LoVo (cell line): ENCODE measurements around the gene RAMP1.

Source experiments
- DNase-seq: peaks from one replicate; pipeline ENCODE4 v3.0.0-alpha.2; 2016; ENCODE audit warnings: low spot score

Gene RAMP1

DNA sequence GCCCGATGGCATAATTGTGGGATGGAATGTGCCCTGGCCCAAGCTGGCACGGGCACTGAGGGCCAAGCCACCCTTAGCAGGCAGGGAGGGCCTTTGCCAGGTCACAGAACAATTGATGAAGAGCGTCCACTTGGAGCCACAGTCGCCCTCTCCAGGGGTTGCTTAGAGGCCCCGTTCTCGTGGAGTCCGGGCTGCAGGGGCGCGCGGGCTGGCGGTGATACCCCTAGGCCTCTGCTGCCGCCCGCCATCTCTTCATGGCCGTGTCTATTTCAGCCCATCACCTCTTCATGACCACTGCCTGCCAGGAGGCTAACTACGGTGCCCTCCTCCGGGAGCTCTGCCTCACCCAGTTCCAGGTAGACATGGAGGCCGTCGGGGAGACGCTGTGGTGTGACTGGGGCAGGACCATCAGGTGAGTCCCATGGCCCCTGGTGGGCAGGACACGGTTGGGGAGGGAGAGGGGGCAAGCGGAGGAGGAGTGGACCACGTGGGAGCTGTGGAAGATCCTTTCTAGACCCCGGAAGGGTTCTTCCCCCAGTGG, 17.6 kb downstream of the RAMP1 start:
- DNase-seq: no peak

DNA sequence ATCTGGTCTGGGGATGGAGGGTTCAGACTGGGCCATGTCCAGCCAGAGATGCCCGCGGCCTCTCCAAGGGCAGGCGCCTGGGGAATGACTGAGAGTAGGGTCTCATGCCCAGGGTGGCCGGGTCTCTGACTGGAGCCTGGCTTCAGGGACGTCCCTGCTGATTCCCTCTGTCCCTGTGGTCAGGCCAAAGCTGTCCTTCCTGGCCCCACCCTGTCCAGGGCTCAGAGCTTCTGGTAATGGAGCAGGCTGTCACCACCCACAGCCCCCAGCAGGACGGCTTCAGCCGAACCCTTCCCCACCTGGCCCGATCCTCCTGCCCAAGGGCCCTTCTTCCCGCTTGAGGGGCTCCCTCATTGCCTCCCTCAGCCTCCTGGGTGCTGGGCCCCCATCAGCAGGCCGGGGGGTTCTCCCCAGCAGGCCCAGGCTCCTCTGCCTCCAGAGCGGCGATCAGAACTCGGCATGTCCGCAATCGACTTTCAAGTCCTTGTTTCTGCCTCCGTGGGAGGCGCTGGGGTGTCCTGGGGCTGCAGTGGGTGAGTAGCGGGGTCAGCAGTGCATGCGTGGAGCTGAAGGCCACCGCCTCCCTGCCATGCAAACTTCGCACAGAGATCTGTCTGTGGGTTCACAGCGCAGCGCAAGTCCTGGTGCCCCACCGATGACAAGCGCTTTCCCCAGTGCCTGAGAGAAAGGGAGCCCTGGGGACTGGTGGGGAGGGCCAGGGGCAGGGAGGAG, 18.3 kb downstream of the RAMP1 start:
- no peak for DNase-seq

DNA sequence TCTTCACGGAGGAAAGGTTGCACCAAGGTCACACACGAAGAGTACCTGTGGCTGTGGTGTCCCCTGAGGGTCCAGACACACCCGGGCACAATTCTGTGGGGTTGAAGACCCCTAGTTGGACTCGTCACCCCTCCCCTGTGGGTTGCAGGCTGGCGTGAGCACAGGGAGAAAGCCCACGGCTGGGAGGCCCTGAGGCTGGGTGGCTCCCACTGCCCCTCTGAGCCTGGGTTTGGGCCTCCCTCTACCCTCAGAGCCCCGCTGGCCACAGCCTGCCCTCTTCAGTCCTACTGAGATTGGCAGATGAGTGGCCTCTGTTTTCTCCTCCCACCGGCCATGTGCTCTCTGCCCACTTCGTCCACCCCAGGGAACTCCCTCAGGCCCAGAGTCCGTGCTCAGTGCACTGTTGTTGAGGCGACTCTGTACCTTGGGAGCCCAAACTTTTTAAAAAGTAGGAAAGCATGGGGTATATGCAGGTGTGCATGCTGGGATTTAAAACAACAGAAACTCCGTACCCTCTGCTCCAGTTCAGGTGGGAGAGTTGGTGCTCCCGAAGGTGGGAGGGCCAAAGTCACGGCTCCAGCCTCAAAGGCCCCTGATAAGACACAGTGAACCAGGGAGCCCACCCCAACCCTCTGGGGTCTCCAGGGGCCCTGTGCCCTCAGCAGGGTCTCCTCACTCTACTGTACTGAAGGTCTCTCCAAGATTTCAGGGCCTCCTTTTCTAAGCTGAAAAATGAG, 19.1 kb downstream of the RAMP1 start:
- DNase-seq: no peak

DNA sequence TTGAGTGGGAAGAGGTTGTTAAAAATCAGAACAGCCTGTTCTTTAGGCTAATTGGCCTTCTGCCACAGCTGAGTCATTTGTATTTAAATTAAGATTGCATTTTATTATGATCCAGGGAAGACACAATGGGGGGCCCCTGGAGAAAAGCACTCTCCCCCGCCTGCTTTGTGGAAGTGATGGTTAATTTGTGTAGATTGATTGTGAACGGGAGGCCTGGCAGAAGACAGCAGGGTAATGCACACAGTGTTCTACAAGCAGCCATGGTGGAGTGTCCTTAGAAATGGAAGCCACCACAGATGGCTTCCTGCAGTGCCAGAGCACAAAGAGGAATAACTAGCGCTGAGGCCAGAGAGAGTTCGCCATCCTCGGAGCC, 19.6 kb downstream of the RAMP1 start:
- DNase-seq: no peak

DNA sequence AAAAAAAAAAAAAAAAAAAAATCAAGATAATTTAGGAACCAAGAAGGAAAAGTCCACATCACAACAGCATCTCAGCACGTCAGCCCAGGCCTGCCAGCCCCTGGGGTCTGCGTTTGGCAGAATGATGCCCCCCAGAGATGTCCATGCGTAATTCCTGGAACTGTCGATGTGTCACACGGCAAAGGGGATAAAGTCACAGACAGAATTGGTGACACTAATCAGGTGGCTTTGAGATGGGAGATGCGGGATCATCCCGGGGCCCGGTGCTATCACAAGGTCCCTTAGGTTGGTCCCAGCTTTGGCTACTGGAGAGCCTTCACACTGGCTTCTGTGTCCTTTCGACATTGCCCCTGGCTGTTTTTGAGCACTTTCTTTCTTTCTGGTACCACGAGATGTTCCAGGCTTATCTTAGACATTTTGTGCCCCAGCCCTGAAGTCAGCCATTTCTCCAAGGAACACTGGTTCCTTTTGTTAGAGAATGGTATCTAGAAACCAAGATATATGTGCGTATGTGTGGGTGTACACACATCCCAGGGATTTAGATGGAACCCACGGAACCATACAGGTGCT, 20.7 kb downstream of the RAMP1 start:
- DNase-seq: no peak

DNA sequence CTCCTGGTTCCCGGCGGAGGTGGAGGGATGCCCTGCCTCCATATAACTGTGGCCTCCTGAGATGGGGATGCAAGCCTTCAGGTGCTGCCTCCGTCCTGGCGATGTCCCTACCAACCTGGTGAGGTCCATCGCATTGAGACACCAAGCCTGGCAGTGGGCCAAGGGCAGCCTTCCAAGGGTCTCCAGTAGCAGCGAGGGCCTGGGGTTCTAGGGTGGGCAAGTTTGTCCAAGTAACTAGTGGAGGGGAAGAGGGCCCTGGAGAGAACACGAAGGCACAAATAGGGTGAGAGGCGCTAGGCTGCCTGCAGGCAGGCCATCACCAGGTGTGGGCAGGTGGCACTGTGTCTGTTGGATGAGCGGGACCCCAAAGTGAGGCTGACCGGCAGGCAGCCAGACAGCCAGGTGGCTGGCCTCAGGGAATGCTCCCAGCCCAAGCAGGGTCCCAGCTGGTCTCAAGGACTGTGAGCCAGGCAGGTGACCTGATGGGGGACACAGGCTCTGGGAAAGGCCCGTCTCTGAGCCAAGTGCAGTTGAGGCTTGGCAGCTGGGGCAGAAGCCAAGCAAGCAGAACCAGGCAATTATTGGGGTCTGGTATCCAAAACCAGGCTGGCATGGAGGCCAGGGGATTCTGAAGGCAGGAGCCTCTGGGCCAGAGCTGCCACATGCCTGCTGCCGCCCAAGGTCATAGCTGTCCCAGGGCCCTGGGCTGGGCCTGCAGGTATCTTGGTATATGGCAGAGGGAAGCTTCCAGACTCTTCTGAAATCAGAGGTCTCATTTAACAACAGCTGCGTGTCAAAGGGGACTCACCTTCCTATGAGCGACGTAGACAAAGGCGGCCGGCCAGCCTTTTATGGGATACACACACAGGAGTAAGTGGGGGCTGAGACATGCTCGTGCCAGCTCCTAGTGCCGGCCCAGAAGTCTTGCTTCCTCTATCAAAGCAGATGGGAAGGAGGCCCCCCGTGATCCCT, 23.4 kb downstream of the RAMP1 start:
- DNase-seq: no peak

DNA sequence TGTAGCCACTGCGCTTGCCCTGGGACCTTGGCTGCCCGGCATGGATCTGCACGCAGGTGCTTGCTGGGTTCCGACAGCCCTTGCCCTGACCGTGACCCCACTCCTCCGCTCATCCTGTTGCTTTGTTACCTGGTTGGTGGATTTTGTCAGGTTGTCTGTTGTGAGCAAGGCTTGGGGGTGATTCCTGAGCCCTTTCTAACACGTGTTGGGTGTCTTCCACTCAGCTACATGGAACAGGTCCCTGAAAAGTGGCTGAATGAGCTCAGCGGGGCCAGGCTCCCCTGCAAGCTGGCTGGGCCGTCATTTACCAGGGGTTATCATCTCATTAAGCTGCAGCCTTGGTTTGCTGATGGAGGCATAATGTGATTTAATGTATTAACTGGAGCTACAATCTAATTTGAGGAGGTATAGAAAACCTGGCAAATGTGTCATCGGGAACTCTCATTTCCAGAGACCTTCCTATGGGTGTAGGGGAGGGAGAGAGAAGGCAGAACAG, 24.6 kb downstream of the RAMP1 start:
- no peak for DNase-seq

DNA sequence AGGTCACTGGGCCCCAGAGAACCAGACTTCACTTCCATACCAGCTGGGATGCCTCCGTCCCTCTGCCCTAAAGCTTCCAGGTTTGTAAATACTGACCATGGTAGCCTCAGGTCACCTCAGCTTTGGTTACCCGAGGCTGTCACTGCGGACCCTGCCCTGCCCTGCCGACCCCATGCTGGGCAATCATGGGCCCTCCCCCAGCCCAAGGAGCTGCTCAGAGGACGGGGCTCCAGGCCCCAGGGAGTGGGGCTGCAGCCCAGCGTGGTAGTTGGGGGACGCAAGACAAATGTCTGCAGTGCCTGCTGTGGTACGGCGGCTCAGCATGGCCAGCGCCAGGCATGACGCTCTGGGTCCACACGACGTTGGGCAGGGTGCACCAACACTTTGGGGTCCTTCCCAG, 25.3 kb downstream of the RAMP1 start:
- DNase-seq: no peak

DNA sequence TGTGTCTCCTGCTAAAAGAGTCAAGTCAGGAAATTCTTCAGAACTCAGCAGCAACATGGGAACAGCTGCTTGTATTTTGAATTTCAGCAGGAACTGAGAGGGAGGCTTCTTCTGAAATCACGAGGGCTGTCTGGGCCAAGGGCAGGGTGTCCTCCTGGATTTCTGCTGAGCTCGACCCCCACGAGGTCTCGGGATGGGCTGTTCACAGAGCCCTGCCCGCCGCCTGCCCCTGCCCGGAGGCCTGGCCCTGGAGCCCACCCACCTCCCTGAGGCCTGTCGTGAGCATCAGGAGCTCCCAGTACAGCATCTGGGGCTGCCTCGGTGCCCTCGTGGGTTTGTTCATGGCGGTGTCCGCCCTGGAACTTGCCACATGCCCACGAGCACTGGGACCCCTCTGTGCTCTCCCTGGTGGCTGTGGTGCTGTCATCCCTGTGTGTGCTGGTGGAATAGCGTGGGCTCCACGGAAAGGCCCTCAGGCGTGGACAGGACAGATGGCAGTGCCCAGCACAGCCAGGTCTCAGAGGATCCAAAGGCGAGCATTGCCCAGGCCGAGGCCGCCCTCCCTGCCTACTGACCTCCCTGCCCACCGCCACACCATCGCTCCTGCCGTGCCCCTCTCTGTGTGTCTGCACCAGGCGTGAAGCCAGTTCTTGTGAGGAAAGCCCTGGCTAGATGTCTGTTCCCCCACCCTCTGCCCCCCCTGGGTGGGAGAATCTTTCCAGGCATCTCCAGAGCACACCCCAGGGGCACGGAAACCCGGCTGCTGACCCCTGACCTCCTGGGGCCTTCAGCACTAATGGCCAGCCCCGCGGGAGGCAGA, 25.9 kb downstream of the RAMP1 start:
- no peak for DNase-seq

DNA sequence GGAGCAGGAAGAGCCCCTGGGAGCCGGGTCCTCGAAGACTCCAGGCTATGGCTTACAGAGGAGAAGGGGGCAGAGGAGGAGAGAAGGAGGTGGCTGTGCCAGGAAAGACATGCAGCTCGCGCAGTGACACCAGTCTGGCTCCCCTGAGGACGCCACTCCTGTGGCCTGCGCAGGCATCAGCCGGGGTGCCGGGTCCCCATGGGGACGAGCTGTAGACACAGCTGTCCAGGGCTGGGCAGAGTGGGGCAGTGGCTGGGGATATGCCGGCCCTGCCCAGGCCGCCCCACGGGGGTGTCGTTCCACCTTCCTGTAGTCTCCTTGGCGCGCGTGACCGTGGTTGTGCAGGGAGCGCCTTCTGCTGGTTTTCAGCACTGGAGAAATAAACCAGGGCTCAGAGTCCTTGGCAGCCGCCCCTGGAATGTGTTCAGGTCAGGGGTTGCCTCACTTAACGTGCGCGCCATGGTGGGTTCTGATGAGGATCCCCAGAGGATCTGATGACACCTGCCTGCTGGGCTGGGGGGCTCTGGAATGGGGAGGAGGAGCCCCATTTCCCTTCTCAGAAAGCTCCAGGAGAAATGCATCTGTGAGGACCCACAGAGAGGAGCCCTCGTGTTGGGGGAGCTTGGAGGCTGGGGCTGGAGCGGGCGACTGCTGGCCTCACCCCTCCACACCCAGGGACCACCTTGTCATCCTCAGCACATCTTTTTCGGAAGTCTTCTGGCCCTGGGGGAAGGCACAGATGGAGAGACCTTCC, 26.7 kb downstream of the RAMP1 start:
- no peak for DNase-seq

DNA sequence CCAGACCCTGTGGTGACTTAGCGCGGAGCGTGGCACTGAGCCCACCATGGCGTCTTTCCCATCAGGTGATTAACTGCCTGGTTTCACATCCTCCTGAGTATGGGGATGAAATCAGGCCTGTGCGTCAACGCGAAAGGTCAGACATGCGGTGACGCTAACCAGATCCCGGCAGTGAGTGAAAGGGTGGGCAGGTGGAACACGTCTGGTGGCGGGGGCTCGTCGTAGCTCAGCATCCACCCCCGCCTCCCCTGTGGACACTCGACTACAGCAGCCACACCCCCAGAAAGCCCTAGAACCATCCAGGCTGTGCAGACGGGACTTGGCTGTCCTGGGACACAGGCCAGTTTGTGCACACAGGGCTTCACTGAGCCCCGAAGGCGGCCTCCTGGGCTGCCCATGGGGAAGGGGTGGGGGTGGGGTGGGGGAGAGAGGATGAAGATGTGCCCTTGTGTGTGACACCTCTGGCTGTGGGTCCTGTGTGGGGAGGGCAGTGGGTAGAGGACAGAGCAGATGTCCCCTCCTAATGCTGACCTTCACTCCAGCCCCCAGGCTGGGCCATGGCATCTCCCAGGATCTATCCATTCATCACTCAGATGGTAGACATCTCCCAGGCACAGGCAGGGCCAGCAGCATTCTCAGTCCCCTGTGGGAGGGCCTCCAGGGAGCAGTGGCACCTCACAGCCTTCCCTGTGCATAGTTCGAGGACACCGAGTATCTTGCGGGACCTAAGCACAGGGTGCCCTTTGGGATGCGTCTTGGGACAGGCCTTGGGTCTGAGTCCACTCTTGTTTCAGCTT, 27.5 kb downstream of the RAMP1 start:
- no peak for DNase-seq

DNA sequence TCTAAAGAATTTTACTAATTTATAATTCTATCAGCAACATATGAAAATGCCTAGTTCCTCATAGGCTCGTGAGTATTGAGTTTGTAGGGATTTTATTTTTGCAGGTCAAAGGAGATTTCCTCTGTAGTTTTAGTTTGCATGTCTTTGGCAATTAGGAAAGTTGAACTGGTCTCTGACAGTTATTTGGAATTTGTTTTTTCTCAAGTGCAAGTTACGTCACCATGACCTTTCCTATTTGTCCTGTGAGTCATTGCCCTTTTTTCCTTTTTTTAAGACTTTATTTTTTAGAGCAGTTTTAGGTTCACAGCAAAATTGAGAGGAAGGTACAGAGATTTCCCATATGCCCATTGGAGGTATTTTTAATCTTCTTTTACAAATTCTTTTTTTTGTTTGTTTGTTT, 29.0 kb downstream of the RAMP1 start:
- DNase-seq: no peak

DNA sequence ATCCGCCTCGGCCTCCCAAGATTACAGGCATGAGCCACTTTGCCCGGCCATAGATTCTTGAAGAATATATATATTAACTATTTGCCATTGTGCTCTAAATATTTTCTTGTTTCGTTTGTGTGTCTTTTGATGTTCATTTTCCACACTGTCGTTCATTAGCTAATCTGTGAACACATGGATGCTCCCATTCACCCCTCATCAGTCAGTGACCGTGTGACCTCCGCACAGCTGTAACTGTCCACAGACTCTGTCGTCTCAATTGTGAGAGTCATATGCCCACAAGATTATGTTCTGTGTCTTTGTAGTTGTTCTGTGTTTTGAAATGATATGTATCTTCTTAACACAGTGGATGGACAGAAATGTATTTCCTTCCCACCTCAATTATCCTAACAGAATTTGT, 29.6 kb downstream of the RAMP1 start:
- DNase-seq: no peak

DNA sequence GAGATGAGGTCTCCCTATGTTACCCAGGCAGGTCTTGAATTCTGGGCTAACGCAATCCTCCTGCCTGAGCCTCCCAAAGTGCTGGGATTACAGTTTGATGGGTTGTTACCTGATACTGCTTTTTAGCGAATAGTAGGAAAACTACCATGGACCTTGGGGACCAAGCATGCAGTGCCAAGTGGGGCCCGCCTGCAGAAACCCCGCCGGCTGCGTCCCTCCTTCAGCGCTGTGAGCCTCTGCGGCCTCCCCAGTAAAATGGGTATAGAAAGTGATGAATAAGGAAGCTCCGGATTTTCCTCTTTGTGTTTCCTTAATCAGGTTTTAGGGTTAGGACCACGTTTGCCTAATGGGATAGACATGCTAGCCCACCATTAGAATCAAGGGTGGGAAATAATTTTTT, 30.4 kb downstream of the RAMP1 start:
- no peak for DNase-seq

DNA sequence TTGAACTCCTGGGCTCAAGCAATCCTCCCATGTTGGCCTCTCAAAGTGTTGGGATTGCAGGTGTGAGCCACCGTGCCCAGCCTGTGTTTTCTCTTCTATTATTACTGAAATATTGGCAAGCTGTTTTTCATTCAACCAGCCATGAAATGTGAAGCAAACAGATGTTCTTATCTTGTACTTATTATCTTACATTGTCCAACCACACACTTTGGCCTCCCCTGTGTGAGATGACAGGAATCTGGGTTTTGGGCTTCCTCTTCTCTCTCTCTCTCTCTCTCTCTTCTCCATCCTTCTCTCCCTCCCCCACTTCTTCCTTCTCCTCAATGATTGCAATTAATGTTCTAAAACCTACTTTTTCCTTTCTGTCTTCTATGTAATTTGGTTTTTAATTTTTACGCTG, 33.1 kb downstream of the RAMP1 start:
- no peak for DNase-seq

DNA sequence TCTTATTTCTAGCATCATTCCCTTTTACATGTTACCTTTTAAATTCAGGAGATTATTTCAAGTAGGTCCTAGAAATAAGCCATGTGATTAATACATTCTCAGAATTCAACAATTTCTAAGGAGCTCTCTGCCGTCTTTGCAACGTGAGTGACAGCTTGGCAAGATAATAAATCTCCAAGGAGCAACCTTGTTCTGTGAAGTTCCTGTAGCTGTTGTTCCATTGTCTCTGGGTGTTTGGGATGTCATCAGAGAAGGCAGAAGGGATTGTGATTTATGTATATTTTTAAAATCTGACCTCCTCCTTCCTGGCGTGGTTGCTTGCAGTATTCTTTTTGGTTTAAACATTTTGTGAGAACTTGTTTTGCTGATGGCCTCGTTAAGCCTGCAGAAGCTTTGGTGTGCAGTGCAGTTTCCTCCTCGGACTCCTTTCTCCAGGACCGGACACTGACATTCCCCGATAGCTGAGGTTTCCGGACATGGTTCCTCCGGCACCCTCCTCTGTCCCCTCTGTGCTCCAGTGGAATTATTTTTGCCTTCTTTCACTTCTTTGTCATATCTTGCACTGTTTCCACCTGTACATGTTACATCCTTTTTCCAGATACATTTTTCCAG, 33.7 kb downstream of the RAMP1 start:
- DNase-seq: no peak

DNA sequence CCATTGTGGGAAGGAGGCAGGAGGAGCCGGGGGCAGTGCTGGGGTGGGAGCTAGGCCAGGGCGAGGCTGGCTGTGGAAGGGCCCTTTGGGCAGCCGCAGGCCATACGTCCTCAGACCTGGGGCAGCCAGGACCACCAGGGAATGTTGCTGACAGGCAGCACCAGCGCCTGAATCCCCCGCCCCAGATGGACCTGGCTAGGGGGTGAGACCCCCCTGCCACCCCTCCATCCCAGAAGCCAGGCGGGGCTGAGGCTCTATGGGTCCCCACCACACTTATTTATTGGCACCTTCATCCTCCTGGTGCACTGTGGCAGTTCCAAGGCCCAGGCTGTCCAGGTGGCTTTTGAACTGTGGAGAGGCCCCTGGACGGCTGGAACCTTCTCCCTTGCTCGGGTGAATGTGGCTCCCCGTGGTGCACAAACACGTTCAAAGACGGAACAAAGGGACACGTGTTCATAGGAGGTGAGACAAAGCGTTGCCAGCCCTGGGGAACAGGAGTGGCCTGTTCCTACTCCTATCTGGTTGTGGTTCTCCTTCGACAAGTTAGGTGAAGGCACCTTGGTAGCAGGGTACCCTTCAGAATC, 35.1 kb downstream of the RAMP1 start:
- DNase-seq: no peak

DNA sequence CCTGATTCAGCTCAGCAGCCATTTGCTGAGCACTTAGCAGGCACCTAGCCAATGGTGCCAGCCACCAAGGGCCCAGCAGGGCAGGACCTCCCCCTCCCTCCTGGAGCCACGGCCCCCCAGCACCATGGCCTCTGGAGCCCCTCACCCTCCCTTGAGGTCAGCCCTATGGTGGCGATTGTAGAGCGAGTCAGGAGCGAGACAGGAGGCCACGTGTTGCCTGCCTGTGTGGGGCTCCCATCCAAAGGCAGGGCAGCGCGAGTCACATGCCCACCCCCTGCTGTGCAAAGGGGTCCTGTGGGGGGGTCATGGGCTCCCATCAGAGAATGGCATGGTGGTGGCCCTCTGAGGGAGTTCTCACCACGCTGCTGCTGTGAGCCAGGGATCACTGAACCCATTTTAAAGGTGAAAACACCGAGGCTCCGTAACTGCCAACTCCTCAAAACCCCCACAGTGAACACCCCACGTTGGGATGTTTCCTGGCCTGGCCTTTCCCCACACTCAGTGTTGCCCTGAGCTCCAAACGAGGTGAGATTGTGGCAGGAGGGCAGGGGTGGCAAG, 35.6 kb downstream of the RAMP1 start:
- DNase-seq: no peak
